Trophoblast cell (in vitro differentiated cells and primary cell): ENCODE results near the gene AVPI1.

Experiments used
- DNase-seq, 2 donors: peaks; one replicate each; pipeline ENCODE4 v3.0.0-alpha.2; 2016
- H2AFZ ChIP-seq: 2 replicates; pipeline ENCODE4 v1.6.1; 2013; ENCODE audit warnings: low read length, moderate library complexity, mild to moderate bottlenecking; ENCODE audit not compliant: insufficient read depth, poor library complexity
- H2AK5ac ChIP-seq: 2 replicates; pipeline ENCODE4 v1.6.1; 2013; ENCODE audit warnings: mild to moderate bottlenecking, low read length
- H2BK120ac ChIP-seq: 2 replicates; pipeline ENCODE4 v1.6.1; 2013; ENCODE audit warnings: low read length, mild to moderate bottlenecking, moderate library complexity; ENCODE audit not compliant: insufficient read depth, poor library complexity
- H2BK12ac ChIP-seq: 2 replicates; pipeline ENCODE4 v1.6.1; 2013; ENCODE audit warnings: mild to moderate bottlenecking, low read length, moderate library complexity
- H2BK5ac ChIP-seq: 2 replicates; pipeline ENCODE4 v1.6.1; 2013; ENCODE audit warnings: low read length, low read depth, moderate library complexity, mild to moderate bottlenecking; ENCODE audit not compliant: poor library complexity
- H3K14ac ChIP-seq: 2 replicates; pipeline ENCODE4 v1.6.1; 2013; ENCODE audit warnings: mild to moderate bottlenecking, low read length
- H3K18ac ChIP-seq: 2 replicates; pipeline ENCODE4 v1.6.1; 2013; ENCODE audit warnings: mild to moderate bottlenecking, low read length
- H3K23ac ChIP-seq: 2 replicates; pipeline ENCODE4 v1.6.1; 2013; ENCODE audit warnings: low read length
- H3K27ac ChIP-seq: 2 replicates; pipeline ENCODE4 v1.5.1; 2013; ENCODE audit warnings: low read depth, mild to moderate bottlenecking, inconsistent platforms, low read length, moderate library complexity
- H3K27me3 ChIP-seq: 2 replicates; pipeline ENCODE4 v1.6.1; 2013; ENCODE audit warnings: inconsistent platforms, mild to moderate bottlenecking, low read length, moderate library complexity; ENCODE audit not compliant: insufficient read depth
- H3K36me3 ChIP-seq, 2 experiments: 1 replicate in 1 of 2; 2 replicates in 1 of 2; pipeline ENCODE4 v1.6.1; 2013; ENCODE audit warnings: low read length in 2 of 2, mild to moderate bottlenecking in 2 of 2, moderate library complexity in 1 of 2; ENCODE audit not compliant: insufficient read depth in 2 of 2, control insufficient read depth in 1 of 2
- H3K4ac ChIP-seq: 2 replicates; pipeline ENCODE4 v1.6.1; 2013; ENCODE audit warnings: low read depth, mild to moderate bottlenecking, low read length, moderate library complexity
- H3K4me1 ChIP-seq, 2 experiments: 1 replicate in 1 of 2; 2 replicates in 1 of 2; pipeline ENCODE4 v1.6.1; 2013; ENCODE audit warnings: low read length in 2 of 2, mild to moderate bottlenecking in 2 of 2, moderate library complexity in 1 of 2; ENCODE audit not compliant: insufficient read depth in 2 of 2, control insufficient read depth in 1 of 2
- H3K4me2 ChIP-seq: 2 replicates; pipeline ENCODE4 v1.6.1; 2013; ENCODE audit warnings: inconsistent platforms, mild to moderate bottlenecking, low read length, moderate library complexity
- H3K4me3 ChIP-seq: 2 replicates; pipeline ENCODE4 v1.5.1; 2013; ENCODE audit warnings: mild to moderate bottlenecking, low read depth, low read length, inconsistent platforms
- H3K79me1 ChIP-seq: one replicate; pipeline ENCODE4 v1.6.1; 2013; ENCODE audit warnings: low read length
- H3K79me2 ChIP-seq: 2 replicates; pipeline ENCODE4 v1.6.1; 2013; ENCODE audit warnings: low read length, mild to moderate bottlenecking; ENCODE audit not compliant: control insufficient read depth, insufficient read depth, poor library complexity
- H3K9ac ChIP-seq: 2 replicates; pipeline ENCODE4 v1.6.1; 2013; ENCODE audit warnings: mild to moderate bottlenecking, low read length
- H3K9me3 ChIP-seq: 2 replicates; pipeline ENCODE4 v1.6.1; 2013; ENCODE audit warnings: low read depth, mild to moderate bottlenecking, control low read depth, inconsistent platforms, low read length; ENCODE audit not compliant: insufficient read depth
- H4K12ac ChIP-seq: 2 replicates; pipeline ENCODE4 v1.6.1; 2013; ENCODE audit warnings: low read depth, mild to moderate bottlenecking, low read length, moderate library complexity
- H4K8ac ChIP-seq: 2 replicates; pipeline ENCODE4 v1.6.1; 2013; ENCODE audit warnings: low read depth, mild to moderate bottlenecking, low read length, moderate library complexity
- H4K91ac ChIP-seq: one replicate; pipeline ENCODE4 v1.6.1; 2013; ENCODE audit warnings: low read depth, mild to moderate bottlenecking, low read length, moderate library complexity
- WGBS: extraction: QIAGEN DNeasy Blood & Tissue Kit; methylation state at CpG from one replicate; pipeline ENCODE4 v1.1.7; 2013; ENCODE audit warnings: missing lambda C conversion rate; ENCODE audit not compliant: insufficient read length, insufficient coverage; ENCODE audit errors: extremely low coverage; 5-methylcytosine and 5-hydroxymethylcytosine counted together

The AVPI1 gene

GRCh38 chr10:97711640-97712572 lies 24.9 kb upstream of the AVPI1 start:
- H3K9me3 ChIP-seq: no peaks in the 10 kb centered on the region
- no peak overlapping the region for H2AFZ ChIP-seq
- H3K36me3 ChIP-seq: peaks cover 0 to under 1% of the 10 kb centered on the region in 2 experiments
- H3K27me3 ChIP-seq: no peaks in the 10 kb centered on the region
- H3K4me1 ChIP-seq: peaks cover 10 to 16% of the 10 kb centered on the region in 2 experiments
- no peak overlapping the region for H3K4ac ChIP-seq
- H3K79me2 ChIP-seq: peaks cover 12% of the 10 kb centered on the region
- peaks cover 14% of the 10 kb centered on the region for H3K79me1 ChIP-seq
- H3K14ac ChIP-seq: no peak overlapping the region
- no peak overlapping the region for H3K9ac ChIP-seq
- no peak overlapping the region for H4K12ac ChIP-seq
- H2BK5ac ChIP-seq: no peak overlapping the region
- H2BK120ac ChIP-seq: no peak overlapping the region
- no CpG with 5 or more reads among the region's 9 CpGs for WGBS
- no peak overlapping the region for H4K91ac ChIP-seq
- H2AK5ac ChIP-seq: no peak overlapping the region
- H3K27ac ChIP-seq: no peak overlapping the region
- no peak overlapping the region for H3K18ac ChIP-seq
- no peak for DNase-seq
- H2BK12ac ChIP-seq: no peak overlapping the region
- no peak overlapping the region for H4K8ac ChIP-seq
- H3K4me3 ChIP-seq: no peak overlapping the region
- no peak overlapping the region for H3K4me2 ChIP-seq
- H3K23ac ChIP-seq: no peak overlapping the region

- Histone ChIP-seq H3K4me1 (peaks cover 7 to 9% of the 10 kb centered on the region in 2 experiments), H3K4ac (no peak overlapping the region), H4K91ac (no peak overlapping the region), H3K18ac (no peak overlapping the region), H2AK5ac (no peak overlapping the region), H3K14ac (no peak overlapping the region), H4K8ac (no peak overlapping the region), H2BK5ac (no peak overlapping the region), H2AFZ (no peak overlapping the region), H3K36me3 (no peaks in the 10 kb centered on the region), H3K4me2 (no peak overlapping the region), H2BK12ac (no peak overlapping the region), H3K23ac (no peak overlapping the region), H3K79me2 (peaks cover 8% of the 10 kb centered on the region), H3K9me3 (no peaks in the 10 kb centered on the region), H3K79me1 (peaks cover 10% of the 10 kb centered on the region), H3K9ac (no peak overlapping the region), H3K27me3 (no peaks in the 10 kb centered on the region), H3K4me3 (no peak overlapping the region), H4K12ac (no peak overlapping the region), H3K27ac (no peak overlapping the region), H2BK120ac (no peak overlapping the region)
- DNase-seq: peak; percentile 58 to 73
- no CpG with 5 or more reads among the region's 18 CpGs for WGBS
These were observed 22.2 kb upstream of the AVPI1 start for GRCh38 chr10:97708976-97709946.

GRCh38 chr10:97708167-97708566 lies 21.1 kb upstream of the AVPI1 start:
- no peak overlapping the region for H3K4me3 ChIP-seq
- no peak overlapping the region for H3K23ac ChIP-seq
- peaks cover 3% of the 10 kb centered on the region for H3K79me1 ChIP-seq
- H3K27ac ChIP-seq: no peak overlapping the region
- no peak overlapping the region for H3K9ac ChIP-seq
- H3K4ac ChIP-seq: no peak overlapping the region
- H2BK120ac ChIP-seq: no peak overlapping the region
- no peaks in the 10 kb centered on the region for H3K36me3 ChIP-seq
- no CpG with 5 or more reads among the region's 2 CpGs for WGBS
- H2BK12ac ChIP-seq: no peak overlapping the region
- H2AK5ac ChIP-seq: no peak overlapping the region
- DNase-seq: peak in 1 of 2 donors; percentile 56
- H3K18ac ChIP-seq: no peak overlapping the region
- H3K9me3 ChIP-seq: no peaks in the 10 kb centered on the region
- H3K4me1 ChIP-seq: peaks cover 6% of the 10 kb centered on the region in 2 experiments
- H3K4me2 ChIP-seq: no peak overlapping the region
- no peaks in the 10 kb centered on the region for H3K27me3 ChIP-seq
- H4K91ac ChIP-seq: no peak overlapping the region
- H2BK5ac ChIP-seq: no peak overlapping the region
- H3K79me2 ChIP-seq: peaks cover 2% of the 10 kb centered on the region
- H4K12ac ChIP-seq: no peak overlapping the region
- no peak overlapping the region for H3K14ac ChIP-seq
- H4K8ac ChIP-seq: no peak overlapping the region
- H2AFZ ChIP-seq: no peak overlapping the region

- Histone ChIP-seq H3K23ac (no peak overlapping the region), H3K27ac (no peak overlapping the region), H3K4ac (no peak overlapping the region), H3K4me2 (no peak overlapping the region), H4K91ac (no peak overlapping the region), H3K79me1 (no peaks in the 10 kb centered on the region), H4K8ac (no peak overlapping the region), H3K79me2 (no peaks in the 10 kb centered on the region), H3K4me3 (no peak overlapping the region), H2BK5ac (no peak overlapping the region), H3K27me3 (no peaks in the 10 kb centered on the region), H2AFZ (no peak overlapping the region), H3K9ac (no peak overlapping the region), H4K12ac (no peak overlapping the region), H3K4me1 (peaks cover 2 to 3% of the 10 kb centered on the region in 2 experiments), H3K18ac (no peak overlapping the region), H2BK12ac (no peak overlapping the region), H3K9me3 (no peaks in the 10 kb centered on the region), H3K36me3 (no peaks in the 10 kb centered on the region), H2AK5ac (no peak overlapping the region), H3K14ac (no peak overlapping the region), H2BK120ac (no peak overlapping the region)
- WGBS: no CpG with 5 or more reads among the region's 11 CpGs
- no peak for DNase-seq
These were observed 20.3 kb upstream of the AVPI1 start for GRCh38 chr10:97707134-97707861.
